Activated T-cell treated with anti-CD3 and anti-CD28 coated beads for 24 hours (primary cell): ENCODE data around the gene MAP4.
"Not testable (repeated sequence)": the region's sequence is repeated elsewhere in the genome, so short reads cannot be mapped to it uniquely, and the experiment has no call there.

Source experiments
- DNase-seq: peaks from one replicate; pipeline ENCODE4 v3.0.0-alpha.2; 2020; ENCODE audit warnings: low read depth

Gene MAP4

DNA sequence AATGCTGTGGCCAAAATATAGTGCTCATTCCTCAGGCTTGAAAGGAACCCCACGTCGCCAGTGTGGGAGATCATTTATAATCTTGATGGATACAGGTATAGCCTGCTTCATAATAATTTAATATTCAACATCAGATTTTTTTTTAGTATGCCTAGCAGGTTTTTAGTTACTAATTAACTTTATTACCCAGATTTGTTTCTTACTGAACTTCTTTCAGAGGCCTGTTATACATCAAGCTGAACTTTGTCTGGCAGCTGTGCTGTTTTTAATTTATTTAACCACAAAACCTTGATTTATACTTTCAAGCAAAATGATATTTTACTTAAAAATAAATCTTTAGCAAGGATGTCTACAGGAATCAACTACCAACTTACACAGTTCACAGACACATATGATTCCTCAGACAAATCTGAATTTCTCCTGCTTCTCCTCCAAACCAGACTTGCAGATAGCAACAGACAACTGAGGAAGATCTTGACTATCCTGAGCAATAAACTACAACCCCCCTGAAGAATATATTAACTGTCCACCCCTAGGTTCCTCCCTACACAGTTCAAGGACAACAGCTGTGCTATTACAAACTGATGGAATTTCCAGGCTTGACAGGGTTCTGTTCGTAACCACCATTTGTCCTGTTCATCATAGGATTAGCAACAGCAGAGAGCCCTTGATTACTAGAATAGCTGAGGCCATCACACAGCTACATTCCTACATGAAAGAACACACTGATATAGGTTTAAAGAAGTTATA lies 610 bp downstream of the MAP4 start:
- no peak for DNase-seq

DNA sequence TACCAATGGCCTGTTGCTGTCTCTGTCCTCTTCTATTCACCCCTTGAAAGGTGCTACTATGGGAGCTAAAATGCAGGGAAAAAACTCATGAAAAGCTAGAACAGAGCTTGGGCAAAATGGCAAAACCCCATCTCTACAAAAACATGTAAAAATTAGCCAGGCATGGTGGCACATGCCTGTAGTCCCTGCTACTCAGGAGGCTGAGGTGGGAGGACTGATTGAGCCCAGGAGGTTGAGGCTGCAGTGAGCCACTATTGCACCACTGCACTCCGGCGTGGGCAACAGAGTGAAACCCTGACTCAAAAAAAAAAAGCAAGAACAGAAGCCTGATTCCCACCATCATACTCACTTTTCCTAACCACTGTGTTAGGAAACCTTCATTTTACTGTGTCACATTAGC lies 1.9 kb downstream of the MAP4 start:
- DNase-seq, result no peak

- no peak for DNase-seq
Observed at GRCh38 chr3:48013288-48013980, 2.8 kb downstream of the MAP4 start.

- no peak for DNase-seq
Observed at GRCh38 chr3:48012659-48013058, 3.6 kb downstream of the MAP4 start.

- DNase-seq, result not testable (repeated sequence)
Observed at GRCh38 chr3:48008066-48008465, 8.2 kb downstream of the MAP4 start.

- DNase-seq, result not testable (repeated sequence)
Observed at GRCh38 chr3:48007361-48007760, 8.9 kb downstream of the MAP4 start.

DNA sequence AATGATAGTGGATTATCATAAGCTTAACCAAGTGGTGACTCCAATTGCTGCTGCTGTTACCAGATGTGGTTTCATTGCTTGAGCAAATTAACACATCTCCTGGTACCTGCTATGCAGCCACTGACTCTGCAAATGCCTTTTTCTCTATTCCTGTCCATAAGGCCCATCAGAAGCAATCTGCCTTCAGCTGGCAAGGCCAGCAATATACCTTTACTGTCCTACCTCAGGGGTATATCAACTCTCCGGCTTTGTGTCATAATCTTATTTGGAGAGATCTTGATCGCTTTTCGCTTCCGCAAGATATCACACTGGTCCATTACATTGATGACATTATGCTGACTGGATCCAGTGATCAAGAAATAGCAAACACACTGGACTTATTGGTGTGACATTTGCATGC lies 9.4 kb downstream of the MAP4 start:
- not testable (repeated sequence) for DNase-seq

- no peak for DNase-seq
Observed at GRCh38 chr3:48004694-48005093, 11.5 kb downstream of the MAP4 start.

GRCh38 chr3:48002787-48003186 lies 13.4 kb downstream of the MAP4 start:
- DNase-seq, result no peak

DNA sequence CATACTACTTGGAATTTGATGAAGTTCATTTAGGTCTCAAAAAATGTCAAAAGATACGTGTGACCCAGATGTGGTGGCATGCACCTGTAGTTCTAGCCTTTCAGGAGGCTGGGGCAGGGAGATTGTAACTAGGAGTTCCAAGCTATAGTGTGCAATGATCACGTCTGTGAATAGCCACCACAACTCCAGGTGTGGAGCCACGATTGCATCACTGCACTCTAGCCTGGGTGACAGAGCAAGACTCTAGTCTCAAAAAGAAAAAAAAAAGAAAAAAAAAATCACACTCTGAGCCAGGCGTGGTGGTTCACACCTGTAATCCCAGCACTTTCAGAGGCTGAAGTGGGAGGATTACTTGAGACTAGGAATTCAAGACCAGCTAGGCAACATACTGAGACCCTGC lies 14.2 kb downstream of the MAP4 start:
- DNase-seq, result no peak

DNA sequence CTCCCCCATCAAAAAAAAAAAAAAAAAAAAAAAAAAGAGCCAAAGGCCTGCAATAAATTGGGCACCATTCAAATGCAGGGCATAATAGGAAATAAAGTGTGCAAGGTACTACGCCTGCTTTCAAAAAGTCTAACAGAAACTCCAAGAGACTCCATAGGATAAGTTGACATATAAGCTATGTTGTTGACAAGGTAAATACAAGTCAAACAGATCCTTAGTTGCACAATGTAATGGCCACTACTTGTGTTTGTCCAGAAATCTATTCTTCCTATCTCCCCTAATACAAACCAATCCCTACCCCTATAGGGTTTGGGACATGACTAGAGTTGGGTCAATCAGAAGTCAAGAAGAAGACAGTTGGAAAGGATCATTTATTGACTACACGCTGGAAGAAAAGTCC lies 16.0 kb downstream of the MAP4 start:
- DNase-seq, result no peak

- DNase-seq, result no peak
Observed at GRCh38 chr3:47996440-47996839, 19.8 kb downstream of the MAP4 start.

DNA sequence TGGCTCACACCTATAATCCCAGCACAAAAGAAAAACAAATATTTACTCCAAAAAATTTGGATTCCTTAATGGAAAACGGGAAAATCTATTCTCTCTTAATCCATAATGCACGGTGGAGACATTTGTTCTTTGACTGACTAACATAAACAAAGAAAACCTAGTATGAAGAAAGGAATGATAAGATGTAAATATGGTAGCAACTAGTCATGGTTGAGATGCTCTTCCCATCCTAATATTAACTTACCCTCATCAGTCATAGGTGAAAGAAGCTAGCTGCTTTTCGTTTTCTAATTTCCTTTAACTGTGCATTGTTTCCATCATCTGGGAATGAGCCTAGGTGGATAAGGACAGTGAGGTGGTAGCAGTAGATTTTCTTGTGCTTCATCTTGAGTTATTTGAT lies 22.0 kb downstream of the MAP4 start:
- no peak for DNase-seq

DNA sequence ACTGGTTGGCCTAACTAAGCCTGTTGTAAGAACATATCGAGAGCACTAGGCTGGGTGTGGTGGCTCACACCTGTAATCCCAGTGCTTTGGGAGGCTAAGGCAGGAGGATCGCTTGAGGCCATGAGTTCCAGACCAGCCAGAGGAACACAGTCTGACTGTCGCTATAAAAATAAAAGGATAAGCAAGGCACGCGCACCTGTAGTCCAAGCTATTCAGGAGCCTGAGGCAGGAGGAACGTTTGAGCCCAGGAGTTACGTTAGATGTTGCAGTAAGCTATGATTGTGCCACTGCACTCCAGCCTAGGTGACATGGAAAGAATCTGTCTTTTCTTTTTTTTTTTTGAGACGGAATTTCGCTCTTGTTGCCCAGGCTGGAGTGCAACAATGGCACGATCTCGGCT lies 24.9 kb downstream of the MAP4 start:
- no peak for DNase-seq

GRCh38 chr3:47989981-47990440 lies 26.2 kb downstream of the MAP4 start:
- peak; percentile 64 for DNase-seq

DNA sequence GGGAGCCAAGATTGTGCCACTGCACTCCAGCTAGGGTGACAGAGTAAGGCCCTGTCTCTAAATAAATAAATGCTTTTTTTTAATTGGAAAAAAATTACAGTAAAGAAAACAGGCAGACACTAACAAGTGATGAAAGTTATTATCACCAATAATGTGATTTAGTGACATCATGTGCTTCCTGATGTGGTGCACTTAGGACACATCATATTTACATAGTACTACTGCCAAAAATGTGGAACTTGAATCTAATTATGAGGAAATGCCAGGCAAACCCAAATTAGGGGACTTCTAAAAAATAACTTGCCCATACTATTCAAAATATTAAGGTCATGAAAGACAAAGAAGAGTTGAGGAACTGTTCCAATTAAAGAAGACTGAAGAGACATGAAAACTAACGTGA lies 30.8 kb downstream of the MAP4 start:
- DNase-seq, result no peak

DNA sequence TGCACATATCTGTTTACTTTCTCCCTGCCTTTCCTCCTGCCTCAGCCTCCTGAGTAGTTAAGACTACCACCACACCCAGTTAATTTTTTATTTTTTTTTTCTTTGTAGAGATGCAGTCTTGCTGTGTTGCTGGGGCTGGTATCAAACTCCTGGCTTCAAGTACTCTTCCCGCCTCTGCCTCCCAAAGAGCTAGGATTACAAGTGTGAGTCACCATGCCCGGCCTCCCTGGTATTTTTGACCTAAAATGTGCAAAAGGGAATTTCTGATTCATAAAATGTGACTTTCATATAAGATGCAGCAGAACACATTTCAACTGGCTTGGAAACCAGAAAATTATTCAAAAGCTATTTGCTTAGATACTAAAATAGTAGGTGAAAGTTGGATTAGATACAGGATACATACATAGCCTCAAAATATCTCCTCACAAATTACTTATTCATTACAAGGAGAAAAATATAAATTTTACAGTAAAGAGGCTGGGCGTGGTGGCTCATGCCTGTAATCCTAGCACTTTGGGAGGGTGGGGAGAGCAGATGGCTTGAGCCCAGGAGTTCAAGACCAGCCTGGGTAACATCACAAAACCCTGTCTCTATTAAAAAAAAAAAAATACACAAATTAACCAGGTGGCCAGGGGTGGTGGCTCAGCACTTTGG lies 32.0 kb downstream of the MAP4 start:
- no peak for DNase-seq

GRCh38 chr3:47980795-47981194 lies 35.4 kb downstream of the MAP4 start:
- DNase-seq, result no peak

- DNase-seq, result no peak
Observed at GRCh38 chr3:47979070-47979469, 37.1 kb downstream of the MAP4 start.

DNA sequence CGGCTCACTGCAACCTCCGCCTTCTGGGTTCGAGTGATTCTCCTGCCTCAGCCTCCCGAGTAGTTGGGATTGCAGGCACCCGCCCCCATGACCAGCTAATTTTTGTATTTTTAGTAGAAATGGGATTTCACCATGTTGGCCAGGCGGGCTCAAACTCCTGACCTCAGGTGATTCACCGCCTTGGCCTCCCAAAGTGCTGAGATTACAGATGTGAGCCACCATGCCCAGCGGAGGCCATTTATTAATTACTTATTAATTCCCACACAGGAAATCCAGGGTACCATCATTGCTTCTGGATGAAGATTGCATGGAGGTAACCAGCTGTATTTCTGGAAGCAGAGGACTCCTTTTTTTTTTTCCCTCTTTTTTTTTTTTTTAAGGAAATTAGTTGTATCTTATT lies 37.8 kb downstream of the MAP4 start:
- DNase-seq, result no peak

- DNase-seq, result no peak
Observed at GRCh38 chr3:47976135-47976732, 40.0 kb downstream of the MAP4 start.

GRCh38 chr3:47974974-47975470 lies 41.2 kb downstream of the MAP4 start:
- DNase-seq, result no peak

GRCh38 chr3:47971081-47971480 lies 45.1 kb downstream of the MAP4 start:
- no peak for DNase-seq
